Measurements from ENCODE around the gene GFRA1.

DNA sequence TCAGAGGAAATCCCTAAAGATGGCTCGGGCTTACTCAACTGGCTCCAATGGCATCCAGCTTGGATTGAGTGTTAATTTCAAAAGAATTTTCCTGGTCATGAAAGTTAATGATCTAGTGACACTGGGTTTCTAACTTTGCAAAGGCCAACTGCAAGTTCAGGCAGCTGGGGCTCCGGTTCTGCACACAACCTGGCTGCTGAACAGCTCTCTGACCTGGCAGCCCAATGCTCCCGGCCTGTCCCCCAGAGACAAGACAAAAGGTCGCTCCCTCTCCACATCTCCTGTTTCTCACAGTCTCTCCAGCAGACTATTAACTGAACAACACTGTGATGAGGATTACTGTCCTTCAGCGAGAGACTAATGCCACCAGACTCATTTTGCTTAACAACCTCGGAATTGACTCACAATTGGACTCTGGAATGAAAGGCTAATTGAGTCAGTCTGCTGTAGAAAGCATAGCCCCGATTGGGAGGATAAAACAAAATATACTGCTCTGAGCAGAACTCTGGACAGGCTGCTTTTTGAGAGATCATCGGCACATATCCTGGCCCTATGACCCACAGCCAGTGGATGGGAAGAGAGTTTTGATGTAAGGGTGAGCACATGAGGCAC is 174.5 kb downstream of the GFRA1 start:
- TF ChIP-seq, protein P1, sequence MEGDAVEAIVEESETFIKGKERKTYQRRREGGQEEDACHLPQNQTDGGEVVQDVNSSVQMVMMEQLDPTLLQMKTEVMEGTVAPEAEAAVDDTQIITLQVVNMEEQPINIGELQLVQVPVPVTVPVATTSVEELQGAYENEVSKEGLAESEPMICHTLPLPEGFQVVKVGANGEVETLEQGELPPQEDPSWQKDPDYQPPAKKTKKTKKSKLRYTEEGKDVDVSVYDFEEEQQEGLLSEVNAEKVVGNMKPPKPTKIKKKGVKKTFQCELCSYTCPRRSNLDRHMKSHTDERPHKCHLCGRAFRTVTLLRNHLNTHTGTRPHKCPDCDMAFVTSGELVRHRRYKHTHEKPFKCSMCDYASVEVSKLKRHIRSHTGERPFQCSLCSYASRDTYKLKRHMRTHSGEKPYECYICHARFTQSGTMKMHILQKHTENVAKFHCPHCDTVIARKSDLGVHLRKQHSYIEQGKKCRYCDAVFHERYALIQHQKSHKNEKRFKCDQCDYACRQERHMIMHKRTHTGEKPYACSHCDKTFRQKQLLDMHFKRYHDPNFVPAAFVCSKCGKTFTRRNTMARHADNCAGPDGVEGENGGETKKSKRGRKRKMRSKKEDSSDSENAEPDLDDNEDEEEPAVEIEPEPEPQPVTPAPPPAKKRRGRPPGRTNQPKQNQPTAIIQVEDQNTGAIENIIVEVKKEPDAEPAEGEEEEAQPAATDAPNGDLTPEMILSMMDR (IDR thresholded peaks at IDR 0.05): no peak
- TF ChIP-seq POLR2AphosphoS5 (IDR thresholded peaks at IDR 0.05): no peak
